Neural progenitor cell (in vitro differentiated cells): ENCODE results near the gene USP46. TPM values are rescaled to one million over a fixed set of nuclear protein-coding genes. Genes with fewer than 3 reads are reported as not detected.
A peak's percentile ranks its signal among the peaks of the same experiment; 100 is the strongest.

ENCODE experiments used
- DNase-seq: peaks from one replicate; pipeline ENCODE4 v3.0.0-alpha.2; 2016; ENCODE audit warnings: low spot score
- H2AFZ ChIP-seq: fragments of 200-600 bp; sonication (generic); replicated peaks from 2 replicates; pipeline ENCODE4 v1.6.1; 2016; ENCODE audit warnings: antibody characterized with exemption
- H3F3A ChIP-seq: fragments of 200-600 bp; sonication (generic); 2 replicates; pipeline ENCODE4 v1.6.1; 2016; ENCODE audit warnings: antibody characterized with exemption, low read depth
- H3K27ac ChIP-seq: fragments of 200-600 bp; sonication (generic); 2 replicates; pipeline ENCODE4 v1.5.1; 2016; ENCODE audit warnings: mild to moderate bottlenecking
- H3K27me3 ChIP-seq: fragments of 200-600 bp; sonication (generic); 2 replicates; pipeline ENCODE4 v1.6.1; 2016; ENCODE audit warnings: mild to moderate bottlenecking, moderate library complexity
- H3K36me3 ChIP-seq: fragments of 200-600 bp; sonication (generic); 2 replicates; pipeline ENCODE4 v1.5.1; 2016
- H3K4me1 ChIP-seq: fragments of 200-600 bp; sonication (generic); 2 replicates; pipeline ENCODE4 v1.6.1; 2016; ENCODE audit warnings: mixed run types
- H3K4me2 ChIP-seq: fragments of 200-600 bp; sonication (generic); 2 replicates; pipeline ENCODE4 v1.6.1; 2016
- H3K4me3 ChIP-seq: fragments of 200-600 bp; sonication (generic); 2 replicates; pipeline ENCODE4 v1.5.1; 2016
- H3K79me2 ChIP-seq: fragments of 200-600 bp; sonication (generic); 2 replicates; pipeline ENCODE4 v1.6.1; 2016; ENCODE audit warnings: low read depth
- H3K9ac ChIP-seq: fragments of 200-600 bp; sonication (generic); 2 replicates; pipeline ENCODE4 v1.6.1; 2016
- H3K9me3 ChIP-seq: fragments of 200-600 bp; sonication (generic); 2 replicates; pipeline ENCODE4 v1.5.1; 2016; ENCODE audit warnings: low read depth
- H4K20me1 ChIP-seq: fragments of 200-600 bp; sonication (generic); 2 replicates; pipeline ENCODE4 v1.6.1; 2016; ENCODE audit warnings: low read depth
- H3K27ac Mint-ChIP-seq: 3 replicates; pipeline ENCODE4 v1.8.0; 2021; ENCODE audit warnings: mixed read lengths
- H3K27me3 Mint-ChIP-seq: 2 replicates; pipeline ENCODE4 v1.8.0; 2022; ENCODE audit warnings: low read depth, mild to moderate bottlenecking, inconsistent platforms, moderate library complexity, mixed read lengths; ENCODE audit not compliant: insufficient read depth
- H3K36me3 Mint-ChIP-seq: 3 replicates; pipeline ENCODE4 v1.8.0; 2021; ENCODE audit warnings: mixed read lengths
- H3K4me1 Mint-ChIP-seq: 3 replicates; pipeline ENCODE4 v1.8.0; 2021; ENCODE audit warnings: mixed read lengths
- H3K4me3 Mint-ChIP-seq: 3 replicates; pipeline ENCODE4 v1.8.0; 2021; ENCODE audit warnings: mild to moderate bottlenecking, moderate library complexity, mixed read lengths
- H3K9me3 Mint-ChIP-seq: 3 replicates; pipeline ENCODE4 v1.8.0; 2020; ENCODE audit warnings: mixed read lengths
- CTCF ChIP-seq: fragments of 200-600 bp; sonication (generic); IDR thresholded peaks from 2 replicates; pipeline ENCODE4 v1.5.1; 2017; ENCODE audit warnings: antibody characterized with exemption, mild to moderate bottlenecking
- EZH2 ChIP-seq: fragments of 200-600 bp; sonication (generic); IDR thresholded peaks from 2 replicates; pipeline ENCODE4 v1.6.1; 2017; ENCODE audit warnings: antibody characterized with exemption, mild to moderate bottlenecking, moderate library complexity
- EZH2phosphoT487 ChIP-seq: fragments of 200-600 bp; sonication (generic); IDR thresholded peaks from 2 replicates; pipeline ENCODE4 v1.6.1; 2017; ENCODE audit warnings: antibody characterized with exemption
- total RNA-seq: library from RNA; depleted of rRNA; stranded (reverse); fragments of >200 nt; gene quantifications from 2 replicates; pipeline ENCODE4 v1.2.3, GENCODE V29; 2015; ENCODE audit warnings: low replicate concordance

The USP46 gene
- total RNA-seq, 1 donor from 2014 or later, result 51.3 TPM

- H3K4me1 Mint-ChIP-seq, result peaks cover 13% of the 10 kb centered on the region
Observed at GRCh38 chr4:52664479-52664878, 5.4 kb upstream of the USP46 start.

GRCh38 chr4:52661966-52662690 lies 3.0 kb upstream of the USP46 start:
- Histone ChIP-seq H3K4me3 (no peak overlapping the region), H3K9me3 (no peaks in the 10 kb centered on the region), H3K27me3 (peaks cover 15% of the 10 kb centered on the region), H4K20me1 (peaks cover 11% of the 10 kb centered on the region), H3K4me2 (no peak overlapping the region), H3K27ac (no peak overlapping the region), H3K4me1 (peaks cover 13% of the 10 kb centered on the region), H3F3A (peaks cover 25% of the 10 kb centered on the region), H3K9ac (no peak overlapping the region), H3K79me2 (peaks cover 33% of the 10 kb centered on the region), H2AFZ (no peak overlapping the region), H3K36me3 (no peaks in the 10 kb centered on the region)
- TF ChIP-seq EZH2 (no peak), EZH2phosphoT487 (no peak)
- Mint-ChIP-seq H3K9me3 (peaks cover 26% of the 10 kb centered on the region), H3K4me3 (no peak overlapping the region), H3K4me1 (peaks cover 26% of the 10 kb centered on the region), H3K27me3 (peaks cover 2% of the 10 kb centered on the region), H3K27ac (no peak overlapping the region), H3K36me3 (peaks cover 19% of the 10 kb centered on the region)
- DNase-seq, result no peak

More at GRCh38 chr4:52664479-52664878, 5.4 kb upstream of the USP46 start:
- peaks cover 7% of the 10 kb centered on the region for H3F3A ChIP-seq
- no peaks in the 10 kb centered on the region for H3K9me3 ChIP-seq
- H2AFZ ChIP-seq, result no peak overlapping the region
- H3K4me3 ChIP-seq, result no peak overlapping the region
- no peak overlapping the region for H3K9ac ChIP-seq
- H3K79me2 ChIP-seq, result peaks cover 13% of the 10 kb centered on the region
- H3K9me3 Mint-ChIP-seq, result peaks cover 24% of the 10 kb centered on the region
- no peaks in the 10 kb centered on the region for H3K27me3 Mint-ChIP-seq
- DNase-seq, result no peak
- no peaks in the 10 kb centered on the region for H3K36me3 ChIP-seq
- no peak overlapping the region for H3K27ac ChIP-seq
- no peak overlapping the region for H3K4me2 ChIP-seq
- H3K27me3 ChIP-seq, result peaks cover 15% of the 10 kb centered on the region
- H3K4me1 ChIP-seq, result peaks cover 3% of the 10 kb centered on the region
- no peak overlapping the region for H3K27ac Mint-ChIP-seq
- H4K20me1 ChIP-seq, result no peaks in the 10 kb centered on the region
- peaks cover 19% of the 10 kb centered on the region for H3K36me3 Mint-ChIP-seq
- TF ChIP-seq EZH2 (no peak), CTCF (no peak), EZH2phosphoT487 (no peak)
- no peak overlapping the region for H3K4me3 Mint-ChIP-seq

GRCh38 chr4:52660643-52661042 lies 1.5 kb upstream of the USP46 start:
- Histone ChIP-seq H2AFZ (no peak overlapping the region), H3F3A (peaks cover 25% of the 10 kb centered on the region), H3K9me3 (no peaks in the 10 kb centered on the region), H3K9ac (no peak overlapping the region), H3K36me3 (no peaks in the 10 kb centered on the region), H3K27ac (no peak overlapping the region), H3K27me3 (peaks cover 15% of the 10 kb centered on the region), H3K79me2 (peaks cover 48% of the 10 kb centered on the region), H3K4me3 (peak overlapping the region; percentile 96), H3K4me2 (no peak overlapping the region), H3K4me1 (peaks cover 18% of the 10 kb centered on the region), H4K20me1 (peaks cover 24% of the 10 kb centered on the region)
- H3K36me3 Mint-ChIP-seq, result peaks cover 31% of the 10 kb centered on the region
- H3K27me3 Mint-ChIP-seq, result peaks cover 2% of the 10 kb centered on the region
- H3K27ac Mint-ChIP-seq, result no peak overlapping the region
- TF ChIP-seq EZH2phosphoT487 (no peak), EZH2 (no peak), CTCF (no peak)
- H3K4me1 Mint-ChIP-seq, result peaks cover 33% of the 10 kb centered on the region
- peak overlapping the region; percentile 92 for H3K4me3 Mint-ChIP-seq
- peaks cover 33% of the 10 kb centered on the region for H3K9me3 Mint-ChIP-seq
- no peak for DNase-seq

GRCh38 chr4:52659722-52660261 lies 691 bp upstream of the USP46 start:
- Histone ChIP-seq H3K79me2 (peaks cover 56% of the 10 kb centered on the region), H3K9me3 (no peaks in the 10 kb centered on the region), H4K20me1 (peaks cover 24% of the 10 kb centered on the region), H3K4me2 (peak overlapping the region; percentile 89), H3K4me1 (peaks cover 18% of the 10 kb centered on the region), H3K27me3 (peaks cover 15% of the 10 kb centered on the region), H3K4me3 (peak overlapping the region; percentile 96), H3F3A (peaks cover 25% of the 10 kb centered on the region), H3K9ac (peak overlapping the region; percentile 21), H3K36me3 (no peaks in the 10 kb centered on the region), H2AFZ (peak overlapping the region; percentile 78), H3K27ac (peak overlapping the region; percentile 44)
- H3K9me3 Mint-ChIP-seq, result peaks cover 32% of the 10 kb centered on the region
- peak; percentile 58 for DNase-seq
- H3K27me3 Mint-ChIP-seq, result peaks cover 2% of the 10 kb centered on the region
- H3K4me3 Mint-ChIP-seq, result peak overlapping the region; percentile 92
- TF ChIP-seq EZH2phosphoT487 (peak; percentile 60), EZH2 (peak; percentile 63), CTCF (no peak)
- peak overlapping the region; percentile 54 for H3K27ac Mint-ChIP-seq
- peaks cover 39% of the 10 kb centered on the region for H3K36me3 Mint-ChIP-seq
- H3K4me1 Mint-ChIP-seq, result peaks cover 33% of the 10 kb centered on the region
